CD4-positive, alpha-beta T cell (primary cell): ENCODE measurements around the gene PCDHA2. TPM values are rescaled to one million over a fixed set of nuclear protein-coding genes. Genes with fewer than 3 reads are reported as not detected.
A peak's percentile ranks its signal among the peaks of the same experiment; 100 is the strongest.
"Not testable (repeated sequence)": the region's sequence is repeated elsewhere in the genome, so short reads cannot be mapped to it uniquely, and the experiment has no call there.

Source experiments
- ATAC-seq: fragments of 200-7000 bp; cut with Tn5 transposase; one replicate; pipeline ENCODE4 v1.10.0; 2022; ENCODE audit warnings: mild to moderate bottlenecking; ENCODE audit not compliant: poor library complexity
- CTCF ChIA-PET: fragments of 350-600 bp; sonication (Branson Sonifier 250); formaldehyde crosslinking; loops from one replicate; lab custom pipeline; 2021; ENCODE audit warnings: antibody characterized with exemption, inconsistent platforms; lab: Charles Lee
- POLR2A ChIA-PET: fragments of 350-600 bp; sonication (Branson Sonifier 250); formaldehyde crosslinking; loops from one replicate; lab custom pipeline; 2021; ENCODE audit warnings: antibody characterized with exemption, inconsistent platforms; lab: Charles Lee
- DNase-seq, 14 experiments: peaks; one replicate each; pipeline ENCODE4 v3.0.0-alpha.2; 2013 to 2020; ENCODE audit warnings: mixed read lengths in 2 of 14
- H3K27ac ChIP-seq, 2 donors: one replicate each; pipeline versions ENCODE4 v1.5.1 to v1.7.0; 2013; ENCODE audit warnings: low read length in 2 of 2, low read depth in 1 of 2, mild to moderate bottlenecking in 1 of 2
- H3K27me3 ChIP-seq, 2 experiments: 1 replicate in 1 of 2; 2 replicates in 1 of 2; pipeline versions ENCODE4 v1.6.1 to v1.7.0; 2013; ENCODE audit warnings: low read length in 2 of 2, control low read depth in 1 of 2, mild to moderate bottlenecking in 1 of 2, moderate library complexity in 1 of 2; ENCODE audit not compliant: insufficient read depth in 2 of 2, control insufficient read depth in 1 of 2
- H3K36me3 ChIP-seq: one replicate; pipeline ENCODE4 v1.6.1; 2013; ENCODE audit warnings: low read length, control low read depth; ENCODE audit not compliant: insufficient read depth
- H3K4me1 ChIP-seq: one replicate; pipeline ENCODE4 v1.6.1; 2013; ENCODE audit warnings: low read length, control low read depth; ENCODE audit not compliant: insufficient read depth
- H3K4me3 ChIP-seq: one replicate; pipeline ENCODE4 v1.5.1; 2013; ENCODE audit warnings: mild to moderate bottlenecking, low read length, moderate library complexity
- H3K9me3 ChIP-seq, 2 experiments: 1 replicate in 1 of 2; 2 replicates in 1 of 2; pipeline versions ENCODE4 v1.6.1 to v1.7.0; 2013; ENCODE audit warnings: low read length in 2 of 2, mild to moderate bottlenecking in 2 of 2, control low read depth in 1 of 2, moderate library complexity in 1 of 2; ENCODE audit not compliant: control insufficient read depth in 1 of 2, insufficient read depth in 1 of 2
- H3K27ac Mint-ChIP-seq: one replicate; pipeline ENCODE4 v1.8.0; 2020; ENCODE audit warnings: mixed read lengths
- H3K27me3 Mint-ChIP-seq: one replicate; pipeline ENCODE4 v1.8.0; 2021; ENCODE audit warnings: mixed read lengths
- H3K36me3 Mint-ChIP-seq: one replicate; pipeline ENCODE4 v1.8.0; 2021; ENCODE audit warnings: low read depth, mixed read lengths
- H3K4me1 Mint-ChIP-seq: one replicate; pipeline ENCODE4 v1.8.0; 2021; ENCODE audit warnings: low read depth, mixed read lengths
- H3K4me3 Mint-ChIP-seq: one replicate; pipeline ENCODE4 v1.8.0; 2020; ENCODE audit warnings: mild to moderate bottlenecking, mixed read lengths
- H3K9me3 Mint-ChIP-seq: one replicate; pipeline ENCODE4 v1.8.0; 2020; ENCODE audit warnings: mixed read lengths
- CTCF ChIP-seq: fragments of 200-600 bp; IDR thresholded peaks from one replicate; pipeline ENCODE4 v1.8.0; 2022; ENCODE audit warnings: antibody characterized with exemption, mild to moderate bottlenecking
- intact Hi-C, 2 experiments: fragments of 100-400 bp; cut with DNase I in 1 of 2; cut with micrococcal nuclease in 1 of 2; formaldehyde crosslinking; loops; one replicate each; pipeline versions ENCODE4 v1.15.1 to v1.9.0; 2023 to 2025; cut with DNase I, micrococcal nuclease
- total RNA-seq, 174 experiments: library from RNA in 2 of 174; stranded (reverse) in 2 of 174; gene quantifications; one replicate each; pipeline ENCODE4 v1.2.3 and lab custom pipeline; 2021 to 2026

The PCDHA2 gene
- total RNA-seq, 2 experiments from 2014 or later = not detected

GRCh38 chr5:140802781-140803271 lies 8.2 kb downstream of the PCDHA2 start:
- Mint-ChIP-seq H3K27me3 (peaks cover 56% of the 10 kb centered on the region), H3K9me3 (peaks cover 25% of the 10 kb centered on the region), H3K36me3 (peaks cover 28% of the 10 kb centered on the region), H3K4me3 (no peak overlapping the region), H3K4me1 (no peaks in the 10 kb centered on the region), H3K27ac (no peak overlapping the region)
- intact Hi-C loops = no loop called here
- POLR2A ChIA-PET = no interaction called here
- no peak for ATAC-seq
- CTCF ChIA-PET = no interaction called here
- no peak for TF ChIP-seq CTCF
- Histone ChIP-seq H3K36me3 (no peaks in the 10 kb centered on the region), H3K27ac (no peak overlapping the region), H3K4me1 (no peaks in the 10 kb centered on the region), H3K4me3 (no peak overlapping the region), H3K27me3 (peaks cover 17 to 22% of the 10 kb centered on the region in 2 experiments), H3K9me3 (peaks cover 30 to 31% of the 10 kb centered on the region in 2 experiments)
- DNase-seq = no peak

GRCh38 chr5:140806834-140807775 lies 12.5 kb downstream of the PCDHA2 start, which contains the start of gene PCDHA4:
PCDHA4 (plus strand) TSS chr5:140807068.
- ATAC-seq = no peak
- peak in 1 of 14 experiments; percentile 10 for DNase-seq
- Histone ChIP-seq H3K4me1 (no peaks in the 10 kb centered on the region), H3K9me3 (peaks cover 16 to 37% of the 10 kb centered on the region in 2 experiments), H3K4me3 (no peak within 1 kb of the TSS), H3K27me3 (peaks cover 10 to 22% of the 10 kb centered on the region in 2 experiments), H3K27ac (no peak within 1 kb of the TSS), H3K36me3 (no peaks in the 10 kb centered on the region)
- peaks cover 47% of the 10 kb centered on the region for H3K27me3 Mint-ChIP-seq
- ChIA-PET CTCF (no interaction called here), POLR2A (no interaction called here)
- no peak within 1 kb of the TSS for H3K27ac Mint-ChIP-seq
- peaks cover 19% of the 10 kb centered on the region for H3K9me3 Mint-ChIP-seq
- TF ChIP-seq CTCF = no peak
- peaks cover 16% of the 10 kb centered on the region for H3K36me3 Mint-ChIP-seq
- H3K4me1 Mint-ChIP-seq = no peaks in the 10 kb centered on the region
- intact Hi-C loops = no loop called here
- no peak within 1 kb of the TSS for H3K4me3 Mint-ChIP-seq

GRCh38 chr5:140808241-140808888 lies 13.7 kb downstream of the PCDHA2 start:
- CTCF ChIA-PET, intact Hi-C loops, POLR2A ChIA-PET, H3K27ac ChIP-seq, H3K4me3 Mint-ChIP-seq, DNase-seq, ATAC-seq, H3K27ac Mint-ChIP-seq, H3K36me3 ChIP-seq, H3K4me3 ChIP-seq, H3K4me1 ChIP-seq, H3K4me1 Mint-ChIP-seq: not testable (repeated sequence)
- H3K27me3 Mint-ChIP-seq = peaks cover 55% of the 10 kb centered on the region
- H3K36me3 Mint-ChIP-seq = peaks cover 16% of the 10 kb centered on the region
- peaks cover 10 to 24% of the 10 kb centered on the region in 2 experiments for H3K9me3 ChIP-seq
- peaks cover 7 to 22% of the 10 kb centered on the region in 2 experiments for H3K27me3 ChIP-seq
- H3K9me3 Mint-ChIP-seq = peaks cover 25% of the 10 kb centered on the region
